Astrocyte of the spinal cord (primary cell): ENCODE results near the gene RAMACL.
A peak's percentile ranks its signal among the peaks of the same experiment; 100 is the strongest.

Experiments
- DNase-seq: peaks from one replicate; pipeline ENCODE4 v3.0.0; 2011; ENCODE audit warnings: low read depth, low spot score
- H3K4me3 ChIP-seq: 2 replicates; pipeline ENCODE4 v1.5.1; 2011; ENCODE audit warnings: low read depth, mild to moderate bottlenecking, low read length, moderate library complexity
- CTCF ChIP-seq: IDR thresholded peaks from 2 replicates; pipeline ENCODE4 v1.5.1; 2012; ENCODE audit warnings: low read depth, mild to moderate bottlenecking, low read length, inconsistent platforms
- in situ Hi-C: cut with HindIII; loops from 2 replicates; pipeline ENCODE4 v1.10.0; 2017; ENCODE audit warnings: low sequenced_read_pairs

Gene RAMACL

GRCh38 chr6:166623318-166623717 lies 36.8 kb upstream of the RAMACL start:
- in situ Hi-C loops = no loop called here
- H3K4me3 ChIP-seq = no peak overlapping the region
- no peak for DNase-seq
- no peak for TF ChIP-seq CTCF

- TF ChIP-seq CTCF = no peak
- H3K4me3 ChIP-seq = no peak overlapping the region
- in situ Hi-C loops = no loop called here
- DNase-seq = no peak
These were observed 34.6 kb upstream of the RAMACL start for GRCh38 chr6:166621114-166621540.

- H3K4me3 ChIP-seq = no peak overlapping the region
- DNase-seq = no peak
- no peak for TF ChIP-seq CTCF
- in situ Hi-C loops = no loop called here
These were observed 34.1 kb upstream of the RAMACL start for GRCh38 chr6:166620478-166621113.

- H3K4me3 ChIP-seq = no peak overlapping the region
- peak; percentile 98 for DNase-seq
- TF ChIP-seq CTCF = no peak
- in situ Hi-C loops = no loop called here
These were observed 33.4 kb upstream of the RAMACL start for GRCh38 chr6:166619912-166620311.

- in situ Hi-C loops = no loop called here
- H3K4me3 ChIP-seq = no peak overlapping the region
- DNase-seq = peak; percentile 98
- TF ChIP-seq CTCF = no peak
These were observed 32.6 kb upstream of the RAMACL start for GRCh38 chr6:166618866-166619761.

- no peak for DNase-seq
- TF ChIP-seq CTCF = no peak
- no peak overlapping the region for H3K4me3 ChIP-seq
- in situ Hi-C loops = no loop called here
These were observed 31.8 kb upstream of the RAMACL start for GRCh38 chr6:166618251-166618650.
